ENCODE results near the gene RASA1. TPM values are rescaled to one million over a fixed set of nuclear protein-coding genes. Genes with fewer than 3 reads are reported as not detected.

The RASA1 gene
- total and polyA plus RNA-seq, 2 experiments from 2014 or later: 9.3 to 35.0 TPM

DNA sequence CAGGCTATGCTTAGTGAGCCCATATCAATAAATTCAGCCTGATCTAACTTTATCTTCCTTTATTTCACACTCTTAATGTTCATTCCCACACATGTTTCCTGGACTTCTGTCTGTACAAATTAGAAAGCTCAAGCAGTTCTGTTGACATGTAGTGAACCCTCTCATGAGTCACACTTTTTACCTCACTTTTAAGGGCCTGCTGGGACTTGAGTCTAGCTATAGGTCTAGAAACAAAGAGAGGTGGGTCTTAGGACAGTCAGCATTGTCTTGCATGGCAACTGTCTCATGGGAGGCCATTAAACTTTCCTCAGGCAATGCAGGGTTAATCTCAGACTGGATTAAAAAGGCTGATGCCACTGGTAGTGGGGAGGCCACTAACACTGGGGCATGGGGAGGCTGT is 153.6 kb downstream of the RASA1 start (continued):
- no peak for TF ChIP-seq ZNF331 (CRISPR knock-in tag; IDR thresholded peaks at IDR 0.05; ENCODE audit: low read depth)

DNA sequence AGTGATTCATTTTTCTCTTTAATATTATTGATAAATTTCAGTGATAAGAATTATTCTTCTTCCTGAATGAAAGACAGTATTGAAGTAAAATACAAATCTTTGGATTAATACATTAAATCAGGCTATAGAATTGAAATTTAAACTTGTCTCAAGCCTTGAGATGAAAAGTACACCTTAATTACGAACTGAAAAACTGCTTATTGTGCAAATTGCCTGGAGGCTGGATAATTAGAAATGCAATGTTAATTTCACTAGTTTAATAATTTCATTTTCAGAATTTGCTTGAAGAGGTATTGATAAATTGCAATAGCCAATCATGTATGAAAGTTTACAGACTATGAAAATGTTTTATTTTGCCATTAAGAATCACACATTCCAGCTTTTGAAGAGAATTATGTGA is 156.1 kb downstream of the RASA1 start:
- no peak for TF ChIP-seq STAT1 (IDR thresholded peaks at IDR 0.05; ENCODE audit: unreplicated experiment)
- TF ChIP-seq, protein P1, sequence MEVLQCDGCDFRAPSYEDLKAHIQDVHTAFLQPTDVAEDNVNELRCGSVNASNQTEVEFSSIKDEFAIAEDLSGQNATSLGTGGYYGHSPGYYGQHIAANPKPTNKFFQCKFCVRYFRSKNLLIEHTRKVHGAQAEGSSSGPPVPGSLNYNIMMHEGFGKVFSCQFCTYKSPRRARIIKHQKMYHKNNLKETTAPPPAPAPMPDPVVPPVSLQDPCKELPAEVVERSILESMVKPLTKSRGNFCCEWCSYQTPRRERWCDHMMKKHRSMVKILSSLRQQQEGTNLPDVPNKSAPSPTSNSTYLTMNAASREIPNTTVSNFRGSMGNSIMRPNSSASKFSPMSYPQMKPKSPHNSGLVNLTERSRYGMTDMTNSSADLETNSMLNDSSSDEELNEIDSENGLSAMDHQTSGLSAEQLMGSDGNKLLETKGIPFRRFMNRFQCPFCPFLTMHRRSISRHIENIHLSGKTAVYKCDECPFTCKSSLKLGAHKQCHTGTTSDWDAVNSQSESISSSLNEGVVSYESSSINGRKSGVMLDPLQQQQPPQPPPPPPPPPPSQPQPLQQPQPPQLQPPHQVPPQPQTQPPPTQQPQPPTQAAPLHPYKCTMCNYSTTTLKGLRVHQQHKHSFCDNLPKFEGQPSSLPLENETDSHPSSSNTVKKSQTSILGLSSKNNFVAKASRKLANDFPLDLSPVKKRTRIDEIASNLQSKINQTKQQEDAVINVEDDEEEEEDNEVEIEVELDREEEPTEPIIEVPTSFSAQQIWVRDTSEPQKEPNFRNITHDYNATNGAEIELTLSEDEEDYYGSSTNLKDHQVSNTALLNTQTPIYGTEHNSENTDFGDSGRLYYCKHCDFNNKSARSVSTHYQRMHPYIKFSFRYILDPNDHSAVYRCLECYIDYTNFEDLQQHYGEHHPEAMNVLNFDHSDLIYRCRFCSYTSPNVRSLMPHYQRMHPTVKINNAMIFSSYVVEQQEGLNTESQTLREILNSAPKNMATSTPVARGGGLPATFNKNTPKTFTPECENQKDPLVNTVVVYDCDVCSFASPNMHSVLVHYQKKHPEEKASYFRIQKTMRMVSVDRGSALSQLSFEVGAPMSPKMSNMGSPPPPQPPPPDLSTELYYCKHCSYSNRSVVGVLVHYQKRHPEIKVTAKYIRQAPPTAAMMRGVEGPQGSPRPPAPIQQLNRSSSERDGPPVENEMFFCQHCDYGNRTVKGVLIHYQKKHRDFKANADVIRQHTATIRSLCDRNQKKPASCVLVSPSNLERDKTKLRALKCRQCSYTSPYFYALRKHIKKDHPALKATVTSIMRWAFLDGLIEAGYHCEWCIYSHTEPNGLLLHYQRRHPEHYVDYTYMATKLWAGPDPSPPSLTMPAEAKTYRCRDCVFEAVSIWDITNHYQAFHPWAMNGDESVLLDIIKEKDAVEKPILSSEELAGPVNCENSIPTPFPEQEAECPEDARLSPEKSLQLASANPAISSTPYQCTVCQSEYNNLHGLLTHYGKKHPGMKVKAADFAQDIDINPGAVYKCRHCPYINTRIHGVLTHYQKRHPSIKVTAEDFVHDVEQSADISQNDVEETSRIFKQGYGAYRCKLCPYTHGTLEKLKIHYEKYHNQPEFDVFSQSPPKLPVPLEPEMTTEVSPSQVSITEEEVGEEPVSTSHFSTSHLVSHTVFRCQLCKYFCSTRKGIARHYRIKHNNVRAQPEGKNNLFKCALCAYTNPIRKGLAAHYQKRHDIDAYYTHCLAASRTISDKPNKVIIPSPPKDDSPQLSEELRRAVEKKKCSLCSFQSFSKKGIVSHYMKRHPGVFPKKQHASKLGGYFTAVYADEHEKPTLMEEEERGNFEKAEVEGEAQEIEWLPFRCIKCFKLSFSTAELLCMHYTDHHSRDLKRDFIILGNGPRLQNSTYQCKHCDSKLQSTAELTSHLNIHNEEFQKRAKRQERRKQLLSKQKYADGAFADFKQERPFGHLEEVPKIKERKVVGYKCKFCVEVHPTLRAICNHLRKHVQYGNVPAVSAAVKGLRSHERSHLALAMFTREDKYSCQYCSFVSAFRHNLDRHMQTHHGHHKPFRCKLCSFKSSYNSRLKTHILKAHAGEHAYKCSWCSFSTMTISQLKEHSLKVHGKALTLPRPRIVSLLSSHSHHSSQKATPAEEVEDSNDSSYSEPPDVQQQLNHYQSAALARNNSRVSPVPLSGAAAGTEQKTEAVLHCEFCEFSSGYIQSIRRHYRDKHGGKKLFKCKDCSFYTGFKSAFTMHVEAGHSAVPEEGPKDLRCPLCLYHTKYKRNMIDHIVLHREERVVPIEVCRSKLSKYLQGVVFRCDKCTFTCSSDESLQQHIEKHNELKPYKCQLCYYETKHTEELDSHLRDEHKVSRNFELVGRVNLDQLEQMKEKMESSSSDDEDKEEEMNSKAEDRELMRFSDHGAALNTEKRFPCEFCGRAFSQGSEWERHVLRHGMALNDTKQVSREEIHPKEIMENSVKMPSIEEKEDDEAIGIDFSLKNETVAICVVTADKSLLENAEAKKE (CRISPR knock-in tag; IDR thresholded peaks at IDR 0.05): no peak
- TF ChIP-seq, protein P2, sequence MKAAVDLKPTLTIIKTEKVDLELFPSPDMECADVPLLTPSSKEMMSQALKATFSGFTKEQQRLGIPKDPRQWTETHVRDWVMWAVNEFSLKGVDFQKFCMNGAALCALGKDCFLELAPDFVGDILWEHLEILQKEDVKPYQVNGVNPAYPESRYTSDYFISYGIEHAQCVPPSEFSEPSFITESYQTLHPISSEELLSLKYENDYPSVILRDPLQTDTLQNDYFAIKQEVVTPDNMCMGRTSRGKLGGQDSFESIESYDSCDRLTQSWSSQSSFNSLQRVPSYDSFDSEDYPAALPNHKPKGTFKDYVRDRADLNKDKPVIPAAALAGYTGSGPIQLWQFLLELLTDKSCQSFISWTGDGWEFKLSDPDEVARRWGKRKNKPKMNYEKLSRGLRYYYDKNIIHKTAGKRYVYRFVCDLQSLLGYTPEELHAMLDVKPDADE (IDR thresholded peaks at IDR 0.05): no peak
- TF ChIP-seq CREB1 (CRISPR knock-in tag; IDR thresholded peaks at IDR 0.05; ENCODE audit: low read depth): no peak
- TF ChIP-seq, protein P3, sequence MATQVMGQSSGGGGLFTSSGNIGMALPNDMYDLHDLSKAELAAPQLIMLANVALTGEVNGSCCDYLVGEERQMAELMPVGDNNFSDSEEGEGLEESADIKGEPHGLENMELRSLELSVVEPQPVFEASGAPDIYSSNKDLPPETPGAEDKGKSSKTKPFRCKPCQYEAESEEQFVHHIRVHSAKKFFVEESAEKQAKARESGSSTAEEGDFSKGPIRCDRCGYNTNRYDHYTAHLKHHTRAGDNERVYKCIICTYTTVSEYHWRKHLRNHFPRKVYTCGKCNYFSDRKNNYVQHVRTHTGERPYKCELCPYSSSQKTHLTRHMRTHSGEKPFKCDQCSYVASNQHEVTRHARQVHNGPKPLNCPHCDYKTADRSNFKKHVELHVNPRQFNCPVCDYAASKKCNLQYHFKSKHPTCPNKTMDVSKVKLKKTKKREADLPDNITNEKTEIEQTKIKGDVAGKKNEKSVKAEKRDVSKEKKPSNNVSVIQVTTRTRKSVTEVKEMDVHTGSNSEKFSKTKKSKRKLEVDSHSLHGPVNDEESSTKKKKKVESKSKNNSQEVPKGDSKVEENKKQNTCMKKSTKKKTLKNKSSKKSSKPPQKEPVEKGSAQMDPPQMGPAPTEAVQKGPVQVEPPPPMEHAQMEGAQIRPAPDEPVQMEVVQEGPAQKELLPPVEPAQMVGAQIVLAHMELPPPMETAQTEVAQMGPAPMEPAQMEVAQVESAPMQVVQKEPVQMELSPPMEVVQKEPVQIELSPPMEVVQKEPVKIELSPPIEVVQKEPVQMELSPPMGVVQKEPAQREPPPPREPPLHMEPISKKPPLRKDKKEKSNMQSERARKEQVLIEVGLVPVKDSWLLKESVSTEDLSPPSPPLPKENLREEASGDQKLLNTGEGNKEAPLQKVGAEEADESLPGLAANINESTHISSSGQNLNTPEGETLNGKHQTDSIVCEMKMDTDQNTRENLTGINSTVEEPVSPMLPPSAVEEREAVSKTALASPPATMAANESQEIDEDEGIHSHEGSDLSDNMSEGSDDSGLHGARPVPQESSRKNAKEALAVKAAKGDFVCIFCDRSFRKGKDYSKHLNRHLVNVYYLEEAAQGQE (IDR thresholded peaks at IDR 0.05; ENCODE audit: unreplicated experiment): no peak
- no peak for TF ChIP-seq ZNF114 (CRISPR knock-in tag; IDR thresholded peaks at IDR 0.05)
- no peak for TF ChIP-seq EZH2 (IDR thresholded peaks at IDR 0.05; ENCODE audit: low read depth, unreplicated experiment)
- TF ChIP-seq JUNB (IDR thresholded peaks at IDR 0.05; ENCODE audit: unreplicated experiment): no peak
- TF ChIP-seq NANOG (IDR thresholded peaks at IDR 0.05; ENCODE audit: borderline replicate concordance): no peak
- no peak for TF ChIP-seq POLR2AphosphoS5 (IDR thresholded peaks at IDR 0.05; ENCODE audit: low read depth)
- TF ChIP-seq, protein P4, sequence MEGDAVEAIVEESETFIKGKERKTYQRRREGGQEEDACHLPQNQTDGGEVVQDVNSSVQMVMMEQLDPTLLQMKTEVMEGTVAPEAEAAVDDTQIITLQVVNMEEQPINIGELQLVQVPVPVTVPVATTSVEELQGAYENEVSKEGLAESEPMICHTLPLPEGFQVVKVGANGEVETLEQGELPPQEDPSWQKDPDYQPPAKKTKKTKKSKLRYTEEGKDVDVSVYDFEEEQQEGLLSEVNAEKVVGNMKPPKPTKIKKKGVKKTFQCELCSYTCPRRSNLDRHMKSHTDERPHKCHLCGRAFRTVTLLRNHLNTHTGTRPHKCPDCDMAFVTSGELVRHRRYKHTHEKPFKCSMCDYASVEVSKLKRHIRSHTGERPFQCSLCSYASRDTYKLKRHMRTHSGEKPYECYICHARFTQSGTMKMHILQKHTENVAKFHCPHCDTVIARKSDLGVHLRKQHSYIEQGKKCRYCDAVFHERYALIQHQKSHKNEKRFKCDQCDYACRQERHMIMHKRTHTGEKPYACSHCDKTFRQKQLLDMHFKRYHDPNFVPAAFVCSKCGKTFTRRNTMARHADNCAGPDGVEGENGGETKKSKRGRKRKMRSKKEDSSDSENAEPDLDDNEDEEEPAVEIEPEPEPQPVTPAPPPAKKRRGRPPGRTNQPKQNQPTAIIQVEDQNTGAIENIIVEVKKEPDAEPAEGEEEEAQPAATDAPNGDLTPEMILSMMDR (conservative IDR thresholded peaks at IDR 0.05; ENCODE audit: low read depth in 2 of 2): no peak
- no peak for TF ChIP-seq ZNF331 (CRISPR knock-in tag; IDR thresholded peaks at IDR 0.05; ENCODE audit: low read depth)
- no peak for TF ChIP-seq EZH2phosphoT487 (IDR thresholded peaks at IDR 0.05; ENCODE audit: unreplicated experiment)
- Histone ChIP-seq H3K27ac (ENCODE audit: low read depth) (no peak overlapping the region), H3K79me2 (replicated peaks; ENCODE audit: insufficient read depth) (no peaks in the 10 kb centered on the region), H2AFZ (no peak overlapping the region), H3K27me3 (ENCODE audit: insufficient read depth) (no peaks in the 10 kb centered on the region), H3K9me2 (ENCODE audit: insufficient read depth) (no peaks in the 10 kb centered on the region), H3K36me3 (ENCODE audit: insufficient read depth) (no peaks in the 10 kb centered on the region), H4K20me1 (replicated peaks; ENCODE audit: insufficient read depth) (no peaks in the 10 kb centered on the region), H3F3A (replicated peaks; ENCODE audit: low read depth) (no peaks in the 10 kb centered on the region), H3K4me2 (no peak overlapping the region), H3K4me3 (no peak overlapping the region), H3K4me1 (ENCODE audit: insufficient read depth) (no peaks in the 10 kb centered on the region)
- no peak for ATAC-seq
- no peaks in the 10 kb centered on the region for H3K27me3 Mint-ChIP-seq (ENCODE audit: insufficient read depth, low read depth, poor library complexity)
- H3K27ac Mint-ChIP-seq: no peak overlapping the region
- H3K4me3 Mint-ChIP-seq: no peak overlapping the region
- no peaks in the 10 kb centered on the region for H3K4me1 Mint-ChIP-seq
- no peak for DNase-seq (ENCODE audit: low spot score)
- peaks cover 3% of the 10 kb centered on the region; the same call in 1 of the 3 replicates for H3K9me3 Mint-ChIP-seq
- no peaks in the 10 kb centered on the region for H3K36me3 Mint-ChIP-seq (ENCODE audit: low read depth)
